ENCODE results near the gene CDH15.

Gene CDH15

DNA sequence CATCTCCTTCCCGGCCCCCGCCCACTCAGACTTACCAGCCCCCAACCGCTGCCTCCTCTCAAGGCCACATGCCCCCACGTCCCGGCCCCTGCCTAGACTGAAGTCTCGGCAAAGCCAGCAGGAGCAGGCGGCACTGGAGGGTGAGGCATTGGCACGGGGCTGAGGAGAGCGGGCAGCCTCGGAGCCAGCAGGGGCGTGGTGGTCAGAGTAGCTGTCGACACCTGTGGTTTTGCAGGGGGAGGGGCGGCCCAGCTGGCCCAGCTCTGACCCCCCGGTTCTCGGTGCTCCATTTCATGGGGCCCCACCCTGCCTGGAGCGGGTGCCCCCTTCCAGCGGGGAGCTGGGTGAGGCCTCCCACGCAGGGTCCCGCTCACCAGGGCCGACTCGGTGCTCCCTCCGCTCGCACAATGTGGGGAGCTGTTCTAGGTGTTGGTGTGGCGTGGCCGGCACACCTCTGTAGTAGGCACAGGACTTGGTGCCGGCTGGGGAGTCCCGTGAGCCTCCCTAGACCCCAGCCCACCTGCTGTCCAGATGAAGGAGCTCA lies 4.7 kb downstream of the CDH15 start:
- Histone ChIP-seq H3K27me3 (ENCODE audit: low read depth, low read length) (no peaks in the 10 kb centered on the region), H3K9me3 (ENCODE audit: control insufficient read depth in 1 of 2, low read length in 2 of 2) (no peaks in the 10 kb centered on the region), H3K36me3 (ENCODE audit: control insufficient read depth in 1 of 2, insufficient read depth in 2 of 2, low read length in 2 of 2) (no peaks in the 10 kb centered on the region), H3K4me3 (ENCODE audit: low read depth in 1 of 2, low read length in 2 of 2) (no peak overlapping the region), H3K4me1 (ENCODE audit: control insufficient read depth in 1 of 2, insufficient read depth in 2 of 2, low read length in 2 of 2) (peaks cover 0 to 3% of the 10 kb centered on the region in 2 donors), H3K27ac (ENCODE audit: low read length) (no peak overlapping the region)

DNA sequence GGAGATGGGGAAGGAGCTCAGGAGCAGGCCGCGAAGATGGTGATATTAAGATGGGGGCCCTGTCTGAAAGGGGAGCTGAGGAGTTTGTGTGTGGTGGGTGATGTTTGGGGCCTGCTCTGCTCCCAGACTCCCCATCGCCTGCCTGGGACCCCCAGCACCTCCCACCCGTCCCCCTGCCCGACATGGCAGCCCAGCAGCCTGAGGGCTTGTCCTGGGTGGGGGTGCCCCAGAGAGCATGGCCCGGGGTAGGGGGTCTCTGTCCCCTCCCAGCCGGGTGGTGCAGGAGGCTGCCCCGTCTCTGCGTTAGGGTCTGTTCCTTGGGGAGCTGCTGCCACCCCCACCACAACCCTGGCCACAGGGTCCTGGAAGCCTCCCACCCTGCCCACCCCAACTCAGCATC lies 5.2 kb downstream of the CDH15 start:
- no peaks in the 10 kb centered on the region for H3K36me3 ChIP-seq (ENCODE audit: control insufficient read depth in 1 of 2, insufficient read depth in 2 of 2, low read length in 2 of 2)
- H3K27me3 ChIP-seq (ENCODE audit: low read depth, low read length), result no peaks in the 10 kb centered on the region
- no peak overlapping the region for H3K27ac ChIP-seq (ENCODE audit: low read length)
- H3K9me3 ChIP-seq (ENCODE audit: control insufficient read depth in 1 of 2, low read length in 2 of 2), result no peaks in the 10 kb centered on the region
- peaks cover 0 to 2% of the 10 kb centered on the region in 2 donors for H3K4me1 ChIP-seq (ENCODE audit: control insufficient read depth in 1 of 2, insufficient read depth in 2 of 2, low read length in 2 of 2)
- no peak overlapping the region for H3K4me3 ChIP-seq (ENCODE audit: low read depth in 1 of 2, low read length in 2 of 2)

DNA sequence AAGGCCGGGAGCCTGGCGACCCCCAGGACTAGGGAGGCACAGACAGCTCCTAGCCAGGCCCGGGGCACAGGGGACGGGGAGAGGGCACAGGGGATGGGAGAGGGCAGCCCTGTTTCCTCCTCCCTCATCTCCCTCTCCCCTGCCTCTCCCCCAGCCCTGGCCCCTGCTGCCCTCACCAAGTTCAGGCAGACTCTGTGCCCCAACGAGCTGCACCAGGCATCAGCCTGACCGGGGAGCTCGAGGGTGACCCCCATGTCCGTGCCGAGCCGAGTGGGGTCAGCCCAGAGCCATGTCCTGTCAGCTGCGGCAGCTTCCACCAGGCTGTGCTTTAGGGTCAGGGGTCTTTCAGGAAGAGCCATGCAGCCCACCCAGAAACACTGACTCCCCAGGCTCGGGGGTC lies 6.0 kb downstream of the CDH15 start:
- H3K27ac ChIP-seq (ENCODE audit: low read length), result no peak overlapping the region
- H3K27me3 ChIP-seq (ENCODE audit: low read depth, low read length), result no peaks in the 10 kb centered on the region
- no peaks in the 10 kb centered on the region for H3K36me3 ChIP-seq (ENCODE audit: control insufficient read depth in 1 of 2, insufficient read depth in 2 of 2, low read length in 2 of 2)
- H3K9me3 ChIP-seq (ENCODE audit: control insufficient read depth in 1 of 2, low read length in 2 of 2), result no peaks in the 10 kb centered on the region
- no peak overlapping the region for H3K4me3 ChIP-seq (ENCODE audit: low read depth in 1 of 2, low read length in 2 of 2)
- no peaks in the 10 kb centered on the region for H3K4me1 ChIP-seq (ENCODE audit: control insufficient read depth in 1 of 2, insufficient read depth in 2 of 2, low read length in 2 of 2)

DNA sequence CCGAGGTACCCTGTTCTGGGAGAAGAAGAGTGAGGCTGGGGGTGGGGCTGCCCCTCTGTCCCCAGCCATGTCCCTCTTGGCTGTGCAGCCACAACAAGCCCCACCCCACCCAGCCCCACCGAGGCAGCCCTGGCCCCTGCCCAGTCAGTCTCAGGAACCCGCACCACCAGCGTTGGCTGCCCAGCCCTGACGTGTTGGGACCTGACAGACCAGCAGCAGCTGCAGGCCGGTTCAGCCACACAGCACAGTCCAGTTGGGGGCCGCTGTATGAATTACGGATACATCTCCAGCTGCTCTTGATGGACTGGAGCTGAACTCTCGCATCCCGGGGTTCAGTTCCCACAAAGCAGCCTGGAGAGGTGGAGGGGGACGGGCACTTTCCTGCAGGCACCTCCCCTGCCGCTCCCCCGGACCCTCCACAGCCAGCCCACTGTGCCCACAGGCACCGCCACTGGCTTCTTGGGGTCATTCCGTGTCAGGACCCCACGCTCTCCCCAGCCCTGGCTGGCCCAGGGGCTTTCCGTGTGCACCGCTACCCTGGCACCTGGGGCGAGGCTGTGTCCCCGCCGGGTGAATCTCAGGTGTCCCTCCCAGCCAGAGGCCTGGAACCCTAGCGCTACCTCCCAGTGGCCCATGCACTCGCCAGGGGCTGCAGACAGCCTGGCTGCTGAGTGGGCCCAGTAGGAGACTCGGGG lies 7.1 kb downstream of the CDH15 start:
- no peaks in the 10 kb centered on the region for H3K27me3 ChIP-seq (ENCODE audit: low read depth, low read length)
- H3K4me1 ChIP-seq (ENCODE audit: control insufficient read depth in 1 of 2, insufficient read depth in 2 of 2, low read length in 2 of 2), result no peaks in the 10 kb centered on the region

DNA sequence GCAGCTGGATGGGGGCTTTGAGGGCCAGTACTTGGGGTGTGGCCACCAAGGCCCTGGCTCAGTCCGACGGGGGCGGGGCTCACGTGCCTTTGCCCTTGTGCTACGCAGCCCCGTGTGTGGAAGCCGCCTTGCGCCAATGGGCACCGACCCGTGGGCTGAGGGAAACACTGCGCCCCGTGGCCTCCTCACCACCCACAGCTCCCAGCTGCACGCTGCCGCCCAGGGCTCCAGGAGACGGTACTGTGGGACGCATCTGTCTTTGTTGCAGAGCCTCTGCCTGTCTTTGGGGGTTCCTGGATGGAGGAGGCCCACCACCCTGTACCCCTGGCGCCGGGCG lies 7.6 kb downstream of the CDH15 start:
- no peaks in the 10 kb centered on the region for H3K27me3 ChIP-seq (ENCODE audit: low read depth, low read length)

More for the DNA sequence above, 7.1 kb downstream of the CDH15 start:
- no peak overlapping the region for H3K4me3 ChIP-seq (ENCODE audit: low read depth in 1 of 2, low read length in 2 of 2)
- H3K36me3 ChIP-seq (ENCODE audit: control insufficient read depth in 1 of 2, insufficient read depth in 2 of 2, low read length in 2 of 2), result no peaks in the 10 kb centered on the region
- no peaks in the 10 kb centered on the region for H3K9me3 ChIP-seq (ENCODE audit: control insufficient read depth in 1 of 2, low read length in 2 of 2)
- H3K27ac ChIP-seq (ENCODE audit: low read length), result no peak overlapping the region

DNA sequence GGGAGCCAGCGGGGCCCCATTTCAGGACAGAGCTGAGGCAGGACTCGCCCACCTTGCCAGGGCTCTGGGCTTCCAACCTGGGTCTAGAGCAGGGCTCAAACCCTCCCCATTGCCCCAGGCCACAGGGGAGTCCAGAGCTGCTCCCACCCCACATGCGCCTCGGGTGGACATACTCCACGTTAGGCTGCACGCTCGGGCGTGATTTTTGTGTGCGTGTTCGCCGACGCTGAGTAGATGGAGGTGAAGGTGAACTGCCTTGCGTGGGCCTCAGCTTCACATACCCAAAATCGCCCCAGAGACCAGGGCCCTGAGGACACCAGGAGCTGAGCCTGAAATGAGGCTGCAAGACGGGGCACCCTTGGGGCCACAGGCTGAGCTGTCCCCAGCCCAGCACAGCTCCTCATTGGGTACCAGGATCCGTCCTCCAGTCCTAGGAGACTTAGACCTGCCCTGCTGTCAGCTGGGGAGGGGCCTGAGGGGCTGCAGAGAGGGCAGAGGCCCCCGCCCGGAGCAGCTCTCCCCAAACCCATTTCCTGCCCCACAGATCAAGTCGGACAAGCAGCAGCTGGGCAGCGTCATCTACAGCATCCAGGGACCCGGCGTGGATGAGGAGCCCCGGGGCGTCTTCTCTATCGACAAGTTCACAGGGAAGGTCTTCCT lies 8.2 kb downstream of the CDH15 start:
- H3K27me3 ChIP-seq (ENCODE audit: low read depth, low read length), result no peaks in the 10 kb centered on the region
- no peaks in the 10 kb centered on the region for H3K36me3 ChIP-seq (ENCODE audit: control insufficient read depth in 1 of 2, insufficient read depth in 2 of 2, low read length in 2 of 2)
- H3K9me3 ChIP-seq (ENCODE audit: control insufficient read depth in 1 of 2, low read length in 2 of 2), result no peaks in the 10 kb centered on the region
- no peaks in the 10 kb centered on the region for H3K4me1 ChIP-seq (ENCODE audit: control insufficient read depth in 1 of 2, insufficient read depth in 2 of 2, low read length in 2 of 2)
- H3K4me3 ChIP-seq (ENCODE audit: low read depth in 1 of 2, low read length in 2 of 2), result no peak overlapping the region
- H3K27ac ChIP-seq (ENCODE audit: low read length), result no peak overlapping the region

More for the DNA sequence above, 7.6 kb downstream of the CDH15 start:
- Histone ChIP-seq H3K4me1 (ENCODE audit: control insufficient read depth in 1 of 2, insufficient read depth in 2 of 2, low read length in 2 of 2) (no peaks in the 10 kb centered on the region), H3K27ac (ENCODE audit: low read length) (no peak overlapping the region), H3K36me3 (ENCODE audit: control insufficient read depth in 1 of 2, insufficient read depth in 2 of 2, low read length in 2 of 2) (no peaks in the 10 kb centered on the region), H3K9me3 (ENCODE audit: control insufficient read depth in 1 of 2, low read length in 2 of 2) (no peaks in the 10 kb centered on the region), H3K4me3 (ENCODE audit: low read depth in 1 of 2, low read length in 2 of 2) (no peak overlapping the region)

DNA sequence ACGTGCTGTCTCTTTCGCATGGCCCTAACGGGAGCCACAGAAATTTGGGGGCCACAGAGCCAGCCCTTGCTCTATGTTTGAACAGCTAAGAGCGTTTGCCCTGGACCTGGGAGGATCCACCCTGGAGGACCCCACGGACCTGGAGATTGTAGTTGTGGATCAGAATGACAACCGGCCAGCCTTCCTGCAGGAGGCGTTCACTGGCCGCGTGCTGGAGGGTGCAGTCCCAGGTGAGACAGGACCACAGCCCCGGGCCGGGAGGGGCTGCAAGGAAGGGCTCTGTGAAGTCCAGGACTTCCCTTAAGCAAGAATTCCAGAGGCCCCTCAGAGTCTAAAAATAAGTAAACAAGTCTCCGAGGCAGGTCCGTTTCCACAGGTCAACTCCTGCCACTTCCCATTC lies 11.9 kb downstream of the CDH15 start:
- Histone ChIP-seq H3K4me1 (ENCODE audit: control insufficient read depth in 1 of 2, insufficient read depth in 2 of 2, low read length in 2 of 2) (no peaks in the 10 kb centered on the region), H3K27me3 (ENCODE audit: low read depth, low read length) (no peaks in the 10 kb centered on the region), H3K27ac (ENCODE audit: low read length) (no peak overlapping the region), H3K4me3 (ENCODE audit: low read depth in 1 of 2, low read length in 2 of 2) (no peak overlapping the region), H3K36me3 (ENCODE audit: control insufficient read depth in 1 of 2, insufficient read depth in 2 of 2, low read length in 2 of 2) (no peaks in the 10 kb centered on the region), H3K9me3 (ENCODE audit: control insufficient read depth in 1 of 2, low read length in 2 of 2) (no peaks in the 10 kb centered on the region)

DNA sequence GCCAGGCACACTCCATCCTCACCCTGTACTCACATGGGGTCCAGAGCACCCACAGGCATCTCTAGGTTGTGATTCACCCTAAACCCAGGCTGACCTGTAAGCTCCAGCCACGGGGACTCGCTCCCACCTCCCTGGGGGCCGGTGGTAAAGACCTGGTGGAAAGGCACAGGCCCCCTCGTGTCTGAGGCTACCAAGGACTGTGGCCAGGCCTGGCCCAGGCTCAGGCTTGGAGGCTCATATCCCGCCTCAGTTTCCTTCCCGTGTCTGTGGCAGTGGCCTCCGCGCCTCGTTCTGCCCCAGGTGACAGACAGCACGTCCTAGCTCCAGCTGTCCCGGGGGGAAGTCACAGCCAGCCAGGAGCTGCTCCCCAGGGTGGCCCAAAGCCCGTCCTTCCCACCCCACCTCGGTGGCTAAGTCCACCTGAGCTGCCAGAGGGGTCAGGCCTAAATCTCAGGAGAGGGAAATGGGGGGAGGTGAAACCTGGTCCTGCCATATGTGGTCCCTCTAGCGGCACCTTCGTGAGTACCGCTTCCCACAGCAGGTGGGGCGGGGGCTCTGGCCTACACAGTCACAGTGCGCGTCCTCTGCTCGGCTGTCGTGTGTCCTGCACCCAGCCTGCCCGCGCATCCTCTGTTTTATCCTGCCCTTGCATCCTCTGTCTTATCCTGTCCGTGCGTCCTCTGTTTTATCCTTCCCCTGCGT lies 12.6 kb downstream of the CDH15 start:
- Histone ChIP-seq H3K27ac (ENCODE audit: low read length) (no peak overlapping the region), H3K36me3 (ENCODE audit: control insufficient read depth in 1 of 2, insufficient read depth in 2 of 2, low read length in 2 of 2) (no peaks in the 10 kb centered on the region), H3K9me3 (ENCODE audit: control insufficient read depth in 1 of 2, low read length in 2 of 2) (no peaks in the 10 kb centered on the region), H3K27me3 (ENCODE audit: low read depth, low read length) (no peaks in the 10 kb centered on the region), H3K4me3 (ENCODE audit: low read depth in 1 of 2, low read length in 2 of 2) (no peak overlapping the region), H3K4me1 (ENCODE audit: control insufficient read depth in 1 of 2, insufficient read depth in 2 of 2, low read length in 2 of 2) (no peaks in the 10 kb centered on the region)

DNA sequence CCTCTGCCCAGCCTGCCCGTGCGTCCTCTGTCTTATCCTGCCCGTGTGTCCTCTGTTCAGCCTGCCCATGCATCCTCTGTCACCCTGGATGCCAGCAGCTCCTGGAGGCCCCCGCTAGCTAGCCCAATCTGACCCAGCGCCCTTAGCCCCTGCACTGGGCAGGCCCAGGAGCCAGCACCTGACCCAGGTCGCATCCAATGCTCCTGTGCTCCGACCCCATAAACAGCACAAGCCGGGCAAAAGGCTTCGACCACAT lies 13.1 kb downstream of the CDH15 start:
- H3K27ac ChIP-seq (ENCODE audit: low read length), result no peak overlapping the region
- no peaks in the 10 kb centered on the region for H3K36me3 ChIP-seq (ENCODE audit: control insufficient read depth in 1 of 2, insufficient read depth in 2 of 2, low read length in 2 of 2)
- H3K4me1 ChIP-seq (ENCODE audit: control insufficient read depth in 1 of 2, insufficient read depth in 2 of 2, low read length in 2 of 2), result no peaks in the 10 kb centered on the region
- no peaks in the 10 kb centered on the region for H3K27me3 ChIP-seq (ENCODE audit: low read depth, low read length)
- no peaks in the 10 kb centered on the region for H3K9me3 ChIP-seq (ENCODE audit: control insufficient read depth in 1 of 2, low read length in 2 of 2)
- no peak overlapping the region for H3K4me3 ChIP-seq (ENCODE audit: low read depth in 1 of 2, low read length in 2 of 2)

DNA sequence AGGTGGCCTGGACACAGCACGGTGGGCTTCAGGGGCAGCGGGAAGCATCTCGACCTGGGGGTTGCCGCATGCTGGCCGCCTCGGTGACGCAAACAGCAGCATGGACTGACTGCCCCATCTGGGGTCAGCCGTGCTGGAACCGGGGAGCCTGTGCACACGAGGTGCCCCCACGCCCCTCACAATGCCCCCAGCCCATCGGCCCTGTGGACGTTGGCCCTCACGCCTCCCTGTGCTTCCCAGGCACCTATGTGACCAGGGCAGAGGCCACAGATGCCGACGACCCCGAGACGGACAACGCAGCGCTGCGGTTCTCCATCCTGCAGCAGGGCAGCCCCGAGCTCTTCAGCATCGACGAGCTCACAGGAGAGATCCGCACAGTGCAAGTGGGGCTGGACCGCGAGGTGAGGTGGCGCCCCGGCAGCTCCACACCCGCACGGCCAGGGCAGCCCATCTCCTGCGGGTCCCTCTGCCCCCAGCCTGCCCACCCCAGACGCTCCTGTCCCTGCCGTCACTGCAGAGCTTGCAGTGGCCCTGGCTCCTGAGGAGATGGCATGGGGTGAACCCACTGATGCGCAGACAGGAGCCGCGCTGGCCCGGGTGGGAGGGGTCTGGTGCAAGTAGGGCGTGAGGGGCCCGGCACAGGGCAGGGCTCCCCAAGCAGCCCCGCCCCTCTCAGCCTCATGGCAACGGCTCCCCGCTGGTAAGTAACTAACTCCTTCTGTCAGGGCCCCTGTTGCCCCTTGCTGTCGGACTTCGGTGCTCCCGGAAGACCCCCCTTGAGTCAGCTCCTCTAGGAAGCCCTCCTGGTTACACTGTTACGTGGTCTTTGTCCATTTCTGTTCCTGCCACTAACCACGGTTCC lies 13.6 kb downstream of the CDH15 start:
- H3K4me1 ChIP-seq (ENCODE audit: control insufficient read depth in 1 of 2, insufficient read depth in 2 of 2, low read length in 2 of 2), result no peaks in the 10 kb centered on the region
- no peaks in the 10 kb centered on the region for H3K27me3 ChIP-seq (ENCODE audit: low read depth, low read length)
- no peaks in the 10 kb centered on the region for H3K9me3 ChIP-seq (ENCODE audit: control insufficient read depth in 1 of 2, low read length in 2 of 2)
- no peaks in the 10 kb centered on the region for H3K36me3 ChIP-seq (ENCODE audit: control insufficient read depth in 1 of 2, insufficient read depth in 2 of 2, low read length in 2 of 2)
- no peak overlapping the region for H3K27ac ChIP-seq (ENCODE audit: low read length)
- H3K4me3 ChIP-seq (ENCODE audit: low read depth in 1 of 2, low read length in 2 of 2), result no peak overlapping the region
